G401 (cell line): ENCODE measurements around the gene RNF183. TPM values are rescaled to one million over a fixed set of nuclear protein-coding genes. Genes with fewer than 3 reads are reported as not detected.

Source experiments
- DNase-seq: peaks from one replicate; pipeline ENCODE4 v3.0.0-alpha.2; 2015; ENCODE audit warnings: low spot score
- in situ Hi-C: cut with HindIII; loops from 2 replicates; pipeline ENCODE4 v1.10.0; 2016; ENCODE audit warnings: low sequenced_read_pairs, mixed read lengths
- total RNA-seq: library from RNA; depleted of rRNA; stranded (reverse); fragments of >200 nt; shearing (Covaris generic); gene quantifications from 2 replicates; pipeline ENCODE4 v1.2.3, GENCODE V29; 2014; rRNA removed

Gene RNF183
- not detected in 2 replicates for total RNA-seq

- in situ Hi-C loops, result no loop called here
- no peak for DNase-seq
Observed at GRCh38 chr9:113302792-113303418, at the start of gene RNF183. Gene RNF183, minus strand, starts transcription at chr9:113303376. Its CDS starts 5,192 bp downstream, at chr9:113298184.

GRCh38 chr9:113352411-113352810 lies 49.2 kb upstream of the RNF183 start:
- no peak for DNase-seq
- in situ Hi-C loops, result loop anchor here (5.0 kb wide), 1 partner anchor 75 kb away; no protein-coding TSS in a partner anchor

GRCh38 chr9:113352006-113352405 lies 48.8 kb upstream of the RNF183 start:
- DNase-seq, result no peak
- in situ Hi-C loops, result loop anchor here (5.0 kb wide), 1 partner anchor 75 kb away; no protein-coding TSS in a partner anchor

GRCh38 chr9:113350937-113351336 lies 47.8 kb upstream of the RNF183 start:
- no peak for DNase-seq
- in situ Hi-C loops, result loop anchor here (5.0 kb wide), 1 partner anchor 76 kb away; no protein-coding TSS in a partner anchor

- no peak for DNase-seq
- in situ Hi-C loops, result loop anchor here (5.0 kb wide), 1 partner anchor 77 kb away; no protein-coding TSS in a partner anchor
Observed at GRCh38 chr9:113350107-113350661, 47.0 kb upstream of the RNF183 start.

GRCh38 chr9:113349445-113350094 lies 46.4 kb upstream of the RNF183 start, which contains the start of gene BSPRY:
Gene BSPRY, plus strand, starts transcription at chr9:113349541. Its CDS starts 39 bp downstream, at chr9:113349580.
- no peak for DNase-seq
- in situ Hi-C loops, result loop anchor here (5.0 kb wide), 1 partner anchor 78 kb away; no protein-coding TSS in a partner anchor

- in situ Hi-C loops, result no loop called here
- no peak for DNase-seq
Observed at GRCh38 chr9:113349066-113349444, 45.9 kb upstream of the RNF183 start.

- in situ Hi-C loops, result no loop called here
- no peak for DNase-seq
Observed at GRCh38 chr9:113348437-113348836, 45.3 kb upstream of the RNF183 start.

GRCh38 chr9:113345671-113346070 lies 42.5 kb upstream of the RNF183 start:
- in situ Hi-C loops, result no loop called here
- DNase-seq, result no peak

- in situ Hi-C loops, result no loop called here
- DNase-seq, result no peak
Observed at GRCh38 chr9:113345190-113345589, 42.0 kb upstream of the RNF183 start.

- in situ Hi-C loops, result no loop called here
- peak; percentile 52 for DNase-seq
Observed at GRCh38 chr9:113343732-113344231, 40.6 kb upstream of the RNF183 start.

GRCh38 chr9:113341712-113342410 lies 38.7 kb upstream of the RNF183 start:
- peak; percentile 8 for DNase-seq
- in situ Hi-C loops, result no loop called here

- in situ Hi-C loops, result no loop called here
- DNase-seq, result peak; percentile 91
Observed at GRCh38 chr9:113340011-113340699, 37.0 kb upstream of the RNF183 start, which contains the start of gene WDR31. Gene WDR31, minus strand, starts transcription at chr9:113340275. Its CDS starts 8,253 bp downstream, at chr9:113332022.

GRCh38 chr9:113337714-113338113 lies 34.5 kb upstream of the RNF183 start:
- DNase-seq, result no peak
- in situ Hi-C loops, result no loop called here

GRCh38 chr9:113331780-113332179 lies 28.6 kb upstream of the RNF183 start:
- in situ Hi-C loops, result no loop called here

GRCh38 chr9:113328045-113328782 lies 25.0 kb upstream of the RNF183 start:
- no peak for DNase-seq
- in situ Hi-C loops, result no loop called here

More at GRCh38 chr9:113331780-113332179, 28.6 kb upstream of the RNF183 start:
- no peak for DNase-seq

- in situ Hi-C loops, result no loop called here
- DNase-seq, result no peak
Observed at GRCh38 chr9:113326230-113326629, 23.1 kb upstream of the RNF183 start.

GRCh38 chr9:113322671-113323070 lies 19.5 kb upstream of the RNF183 start:
- DNase-seq, result no peak
- in situ Hi-C loops, result no loop called here
